SK-N-SH (cell line): ENCODE data around the gene CFAP74. TPM values are rescaled to one million over a fixed set of nuclear protein-coding genes. Genes with fewer than 3 reads are reported as not detected.
A peak's percentile ranks its signal among the peaks of the same experiment; 100 is the strongest.

Experiments
- CTCF ChIA-PET: fragments of 300-600, 350-600 bp; formaldehyde crosslinking; extraction: SDS; loops from one replicate; lab custom pipeline; 2021; lab: Yijun Ruan, JAX
- POLR2A ChIA-PET: fragments of 350-600 bp; sonication (Branson Sonifier 250); formaldehyde crosslinking; extraction: SDS; loops from one replicate; lab custom pipeline; 2020; ENCODE audit warnings: antibody characterized with exemption, inconsistent platforms; lab: Yijun Ruan, JAX
- DNase-seq: peaks from one replicate; pipeline ENCODE4 v3.0.0; 2012
- H2AFZ ChIP-seq: fragments of 200-600 bp; sonication (generic); 2 replicates; pipeline ENCODE4 v1.8.1; 2016; ENCODE audit warnings: antibody characterized with exemption, mild to moderate bottlenecking, low read depth
- H3F3A ChIP-seq: fragments of 200-600 bp; sonication (generic); replicated peaks from 2 replicates; pipeline ENCODE3; 2016; ENCODE audit warnings: antibody characterized with exemption, mild to moderate bottlenecking; ENCODE audit not compliant: insufficient read depth
- H3K27ac ChIP-seq, 2 experiments: fragments of 200-500 bp in 1 of 2; fragments of 200-600 bp in 1 of 2; sonication (Bioruptor generic) in 1 of 2; sonication (generic), shearing (Covaris generic) in 1 of 2; 2 replicates each; pipeline versions ENCODE4 v1.5.1 to v1.6.1; 2014 to 2016; ENCODE audit warnings: low read depth in 2 of 2, inconsistent platforms in 1 of 2, low read length in 1 of 2, mild to moderate bottlenecking in 1 of 2, mixed read lengths in 1 of 2
- H3K27me3 ChIP-seq: fragments of 200-600 bp; sonication (generic), shearing (Covaris generic); 2 replicates; pipeline ENCODE4 v1.6.1; 2016; ENCODE audit warnings: mixed run types; ENCODE audit not compliant: insufficient read depth
- H3K36me3 ChIP-seq, 2 experiments: fragments of 200-500 bp in 1 of 2; fragments of 200-600 bp in 1 of 2; sonication (Bioruptor generic) in 1 of 2; sonication (generic) in 1 of 2; replicated peaks in 1 of 2; 2 replicates each; pipeline versions ENCODE3 to v1.5.1; 2014 to 2016; ENCODE audit warnings: low read length in 1 of 2, mild to moderate bottlenecking in 1 of 2; ENCODE audit not compliant: insufficient read depth in 2 of 2, control insufficient read depth in 1 of 2
- H3K4me1 ChIP-seq, 2 experiments: fragments of 200-500 bp in 1 of 2; fragments of 200-600 bp in 1 of 2; sonication (Bioruptor generic) in 1 of 2; sonication (generic), shearing (Covaris generic) in 1 of 2; 2 replicates each; pipeline versions ENCODE4 v1.5.1 to v1.6.1; 2014 to 2016; ENCODE audit warnings: low read depth in 1 of 2, low read length in 1 of 2, mixed run types in 1 of 2; ENCODE audit not compliant: insufficient read depth in 2 of 2, control insufficient read depth in 1 of 2
- H3K4me2 ChIP-seq: fragments of 200-600 bp; sonication (generic), shearing (Covaris generic); 2 replicates; pipeline ENCODE4 v1.6.1; 2017; ENCODE audit warnings: mixed run types
- H3K4me3 ChIP-seq, 2 experiments: fragments of 200-500 bp in 1 of 2; fragments of 200-600 bp in 1 of 2; sonication (Bioruptor generic) in 1 of 2; sonication (generic), shearing (Covaris generic) in 1 of 2; 2 replicates each; pipeline versions ENCODE4 v1.5.1 to v1.8.1; 2014 to 2016; ENCODE audit warnings: low read depth in 2 of 2, inconsistent platforms in 1 of 2, low read length in 1 of 2, mild to moderate bottlenecking in 1 of 2, mixed read lengths in 1 of 2, moderate library complexity in 1 of 2
- H3K79me2 ChIP-seq: fragments of 200-600 bp; sonication (generic); 2 replicates; pipeline ENCODE4 v1.8.1; 2017; ENCODE audit warnings: mild to moderate bottlenecking; ENCODE audit not compliant: insufficient read depth
- H3K9ac ChIP-seq: fragments of 200-600 bp; sonication (generic); 2 replicates; pipeline ENCODE4 v1.6.1; 2017; ENCODE audit warnings: mixed run types
- H3K9me2 ChIP-seq: fragments of 200-600 bp; sonication (generic); 2 replicates; pipeline ENCODE4 v1.6.1; 2017; ENCODE audit warnings: mixed run types
- H3K9me3 ChIP-seq: fragments of 200-600 bp; sonication (generic); 2 replicates; pipeline ENCODE4 v1.6.1; 2017; ENCODE audit warnings: mixed run types, mild to moderate bottlenecking, moderate library complexity
- H4K20me1 ChIP-seq: fragments of 200-600 bp; sonication (generic); 2 replicates; pipeline ENCODE4 v1.6.1; 2017; ENCODE audit warnings: mild to moderate bottlenecking, mixed run types; ENCODE audit not compliant: insufficient read depth
- CTCF ChIP-seq: fragments of 200-600 bp; sonication (generic); IDR thresholded peaks from 2 replicates; pipeline ENCODE4 v1.6.1; 2017; ENCODE audit warnings: antibody characterized with exemption, mild to moderate bottlenecking, moderate library complexity
- FOXJ3 ChIP-seq: sonication (generic); formaldehyde crosslinking; IDR thresholded peaks from 2 replicates; pipeline ENCODE4 v1.5.1; 2020; ENCODE audit warnings: mild to moderate bottlenecking, missing genetic modification reagents
- FOXM1 ChIP-seq: IDR thresholded peaks from 2 replicates; pipeline ENCODE4 v1.4.0; 2012; ENCODE audit warnings: low read depth, mild to moderate bottlenecking
- GABPA ChIP-seq: IDR thresholded peaks from 2 replicates; pipeline ENCODE4 v1.4.0; 2012; ENCODE audit warnings: low read depth, mild to moderate bottlenecking
- IRF3 ChIP-seq: fragments of 150-350 bp; IDR thresholded peaks from 2 replicates; pipeline ENCODE4 v1.6.1; 2016; ENCODE audit warnings: mild to moderate bottlenecking, low read depth, low read length
- JUND ChIP-seq: IDR thresholded peaks from 2 replicates; pipeline ENCODE4 v1.4.0; 2012
- MAX ChIP-seq: IDR thresholded peaks from 2 replicates; pipeline ENCODE4 v1.4.0; 2012; ENCODE audit warnings: low read depth
- MEF2A ChIP-seq: IDR thresholded peaks from 2 replicates; pipeline ENCODE4 v1.4.0; 2012; ENCODE audit warnings: low read depth, borderline replicate concordance
- MXI1 ChIP-seq: IDR thresholded peaks from 2 replicates; pipeline ENCODE4 v1.6.1; 2012; ENCODE audit warnings: mild to moderate bottlenecking, low read depth, low read length, improper control_type of control experiment
- NFIC ChIP-seq: IDR thresholded peaks from 2 replicates; pipeline ENCODE4 v1.4.0; 2012; ENCODE audit warnings: borderline replicate concordance
- PBX3 ChIP-seq: IDR thresholded peaks from 2 replicates; pipeline ENCODE4; 2012
- POLR2AphosphoS5 ChIP-seq: IDR thresholded peaks from 2 replicates; pipeline ENCODE4 v1.6.1; 2012; ENCODE audit warnings: low read depth, low read length
- REST ChIP-seq: IDR thresholded peaks from 2 replicates; pipeline ENCODE4 v1.6.1; 2012; ENCODE audit warnings: mild to moderate bottlenecking, low read depth, low read length, moderate library complexity
- RFX5 ChIP-seq: IDR thresholded peaks from 2 replicates; pipeline ENCODE4 v1.6.1; 2012; ENCODE audit warnings: mild to moderate bottlenecking, improper control_type of control experiment, low read length
- RXRA ChIP-seq: IDR thresholded peaks from 2 replicates; pipeline ENCODE4 v1.4.0; 2012; ENCODE audit warnings: low read depth, mild to moderate bottlenecking, borderline replicate concordance
- SMC3 ChIP-seq: IDR thresholded peaks from 2 replicates; pipeline ENCODE4 v1.6.1; 2012; ENCODE audit warnings: low read depth, low read length, improper control_type of control experiment
- TEAD4 ChIP-seq: IDR thresholded peaks from 2 replicates; pipeline ENCODE4 v1.4.0; 2012; ENCODE audit warnings: mild to moderate bottlenecking, borderline replicate concordance; ENCODE audit not compliant: insufficient read depth
- USF1 ChIP-seq: IDR thresholded peaks from 2 replicates; pipeline ENCODE4 v1.4.0; 2012; ENCODE audit warnings: low read depth, borderline replicate concordance
- USF2 ChIP-seq: fragments of 150-350 bp; IDR thresholded peaks from 2 replicates; pipeline ENCODE4 v1.6.1; 2017; ENCODE audit warnings: antibody characterized with exemption, low read length, low read depth, borderline replicate concordance
- ZBTB33 ChIP-seq: IDR thresholded peaks from 2 replicates; pipeline ENCODE4 v1.4.0; 2012; ENCODE audit warnings: low read depth, borderline replicate concordance
- WGBS: methylation state at CpG from one replicate; pipeline ENCODE4 v1.1.6; 2017; ENCODE audit warnings: low lambda C conversion rate; 5-methylcytosine and 5-hydroxymethylcytosine counted together
- polyA plus RNA-seq, 3 experiments: library from polyadenylated mRNA; depleted of rRNA; stranded (reverse); fragments of >200 nt; gene quantifications; 2 replicates each; pipeline ENCODE4 v1.2.3, GENCODE V29; 2012

CFAP74 gene
- polyA plus RNA-seq, 1 of the 3 experiments (the other 2 are of a cell fraction) = not detected

GRCh38 chr1:2046174-2046917, 42.8 kb upstream of the CFAP74 start:
- no peaks in the 10 kb centered on the region for H4K20me1 ChIP-seq
- DNase-seq = peak; percentile 81
- H3K4me3 ChIP-seq = no peak overlapping the region
- ChIA-PET POLR2A (no interaction called here), CTCF (interaction anchor here (0.7 to 8.3 kb wide), 25 partner anchors 9 to 1177 kb away, joined by 3 to 268 read pairs (median 8); partner anchors contain the start of genes CALML6 and GABRD)
- H3K27ac ChIP-seq = no peak overlapping the region
- no peak overlapping the region for H3K9ac ChIP-seq
- no peaks in the 10 kb centered on the region for H3K9me2 ChIP-seq
- no peaks in the 10 kb centered on the region for H3K9me3 ChIP-seq
- WGBS = 68% methylated on average over 13 of the region's 20 CpGs
- peaks cover 0 to 10% of the 10 kb centered on the region in 2 experiments; a peak in 1 of 4 replicates for H3K4me1 ChIP-seq
- no peaks in the 10 kb centered on the region for H3K79me2 ChIP-seq
- H3K4me2 ChIP-seq = no peak overlapping the region
- no peak overlapping the region for H2AFZ ChIP-seq
- H3K36me3 ChIP-seq = no peaks in the 10 kb centered on the region
- no peaks in the 10 kb centered on the region for H3K27me3 ChIP-seq
- no peaks in the 10 kb centered on the region for H3F3A ChIP-seq
- TF ChIP-seq MXI1 (no peak), FOXJ3 (no peak), RXRA (no peak), USF2 (no peak), JUND (no peak), POLR2AphosphoS5 (no peak), ZBTB33 (no peak), PBX3 (no peak), FOXM1 (no peak), SMC3 (peak; percentile 42; the same call in 1 of the 2 replicates), CTCF (peak; percentile 61), REST (no peak), IRF3 (no peak), NFIC (no peak), MAX (no peak), MEF2A (no peak), RFX5 (no peak), TEAD4 (no peak), USF1 (no peak), GABPA (no peak)
